ENCODE data around the gene PIPOX.

DNA sequence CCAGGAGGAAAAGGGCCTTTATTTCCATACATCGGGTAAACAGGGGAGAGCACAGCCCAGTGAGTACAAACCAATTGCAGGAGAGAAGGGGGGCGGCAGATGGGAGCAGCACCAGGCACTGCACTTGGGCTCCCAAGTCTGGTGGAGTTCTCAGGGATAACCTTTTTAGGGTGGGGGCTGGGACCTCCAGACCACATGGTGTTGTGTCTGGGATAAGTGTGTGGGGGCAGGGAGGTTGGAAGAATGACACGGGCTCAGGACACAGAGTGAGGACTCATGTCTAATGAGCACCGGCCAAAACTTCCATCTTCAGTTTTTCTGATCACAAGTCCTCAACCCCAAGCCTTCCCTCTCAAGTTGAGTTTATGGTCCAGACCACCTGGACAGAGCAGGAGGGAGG lies 30.6 kb downstream of the PIPOX start:
- TF ChIP-seq SP4 (IDR thresholded peaks at IDR 0.05; ENCODE audit: low read length) = no peak
- no peak for TF ChIP-seq POLR2A (IDR thresholded peaks at IDR 0.05; ENCODE audit: control extremely low read depth in 1 of 2, low read depth in 2 of 2, low read length in 2 of 2)
- TF ChIP-seq EZH2 (IDR thresholded peaks at IDR 0.05; ENCODE audit: low read depth, low read length, severe bottlenecking) = no peak
- TF ChIP-seq CEBPB (IDR thresholded peaks at IDR 0.05; ENCODE audit: low read depth, low read length) = no peak
- TF ChIP-seq, protein P1, sequence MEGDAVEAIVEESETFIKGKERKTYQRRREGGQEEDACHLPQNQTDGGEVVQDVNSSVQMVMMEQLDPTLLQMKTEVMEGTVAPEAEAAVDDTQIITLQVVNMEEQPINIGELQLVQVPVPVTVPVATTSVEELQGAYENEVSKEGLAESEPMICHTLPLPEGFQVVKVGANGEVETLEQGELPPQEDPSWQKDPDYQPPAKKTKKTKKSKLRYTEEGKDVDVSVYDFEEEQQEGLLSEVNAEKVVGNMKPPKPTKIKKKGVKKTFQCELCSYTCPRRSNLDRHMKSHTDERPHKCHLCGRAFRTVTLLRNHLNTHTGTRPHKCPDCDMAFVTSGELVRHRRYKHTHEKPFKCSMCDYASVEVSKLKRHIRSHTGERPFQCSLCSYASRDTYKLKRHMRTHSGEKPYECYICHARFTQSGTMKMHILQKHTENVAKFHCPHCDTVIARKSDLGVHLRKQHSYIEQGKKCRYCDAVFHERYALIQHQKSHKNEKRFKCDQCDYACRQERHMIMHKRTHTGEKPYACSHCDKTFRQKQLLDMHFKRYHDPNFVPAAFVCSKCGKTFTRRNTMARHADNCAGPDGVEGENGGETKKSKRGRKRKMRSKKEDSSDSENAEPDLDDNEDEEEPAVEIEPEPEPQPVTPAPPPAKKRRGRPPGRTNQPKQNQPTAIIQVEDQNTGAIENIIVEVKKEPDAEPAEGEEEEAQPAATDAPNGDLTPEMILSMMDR (IDR thresholded peaks at IDR 0.05; ENCODE audit: control extremely low read depth in 1 of 3, insufficient read depth in 1 of 3, low read depth in 1 of 3, low read length in 3 of 3) = no peak
- no peak for TF ChIP-seq SIN3A (conservative IDR thresholded peaks at IDR 0.05 in 1 of 2, IDR thresholded peaks at IDR 0.05 in 1 of 2; ENCODE audit: low read depth in 1 of 2, low read length in 2 of 2)
- no peak for TF ChIP-seq JUN (IDR thresholded peaks at IDR 0.05; ENCODE audit: low read depth, low read length)
- no peak for TF ChIP-seq POLR2AphosphoS5 (IDR thresholded peaks at IDR 0.05; ENCODE audit: low read depth, low read length)
- no peak for TF ChIP-seq TEAD4 (IDR thresholded peaks at IDR 0.05; ENCODE audit: low read depth, low read length)
- no peak for TF ChIP-seq ATF2 (IDR thresholded peaks at IDR 0.05; ENCODE audit: low read length)
- no peak for TF ChIP-seq HDAC2 (IDR thresholded peaks at IDR 0.05; ENCODE audit: borderline replicate concordance in 1 of 2, low read depth in 2 of 2, low read length in 2 of 2)
- TF ChIP-seq FOSL1 (IDR thresholded peaks at IDR 0.05; ENCODE audit: insufficient read depth, low read depth, low read length) = no peak
- TF ChIP-seq, protein P2, sequence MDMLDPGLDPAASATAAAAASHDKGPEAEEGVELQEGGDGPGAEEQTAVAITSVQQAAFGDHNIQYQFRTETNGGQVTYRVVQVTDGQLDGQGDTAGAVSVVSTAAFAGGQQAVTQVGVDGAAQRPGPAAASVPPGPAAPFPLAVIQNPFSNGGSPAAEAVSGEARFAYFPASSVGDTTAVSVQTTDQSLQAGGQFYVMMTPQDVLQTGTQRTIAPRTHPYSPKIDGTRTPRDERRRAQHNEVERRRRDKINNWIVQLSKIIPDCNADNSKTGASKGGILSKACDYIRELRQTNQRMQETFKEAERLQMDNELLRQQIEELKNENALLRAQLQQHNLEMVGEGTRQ (IDR thresholded peaks at IDR 0.05; ENCODE audit: low read length) = no peak
- no peak for TF ChIP-seq NANOG (IDR thresholded peaks at IDR 0.05; ENCODE audit: insufficient read depth, low read depth, low read length, poor library complexity, severe bottlenecking)
